A549 (cell line): ENCODE results near the gene MTA3. TPM values are rescaled to one million over a fixed set of nuclear protein-coding genes. Genes with fewer than 3 reads are reported as not detected.

Source experiments
- ATAC-seq, 2 experiments: fragments of 200-7000 bp in 1 of 2; fragments of >200 bp in 1 of 2; cut with Nextera tagmentation in 1 of 2; cut with Tn5 transposase in 1 of 2; 3 replicates each; pipeline versions ENCODE4 v1.8.0 to v1.9.1; 2018 to 2020; ENCODE audit warnings: mild to moderate bottlenecking in 1 of 2, moderate library complexity in 1 of 2
- CTCF ChIA-PET: fragments of 300-600 bp; sonication (Branson Sonifier 250); formaldehyde crosslinking; extraction: SDS; loops from one replicate; lab custom pipeline; 2021; ENCODE audit warnings: antibody characterized with exemption, inconsistent platforms; lab: Yijun Ruan, JAX
- POLR2A ChIA-PET: fragments of 350-600 bp; formaldehyde crosslinking; extraction: SDS; loops from one replicate; lab custom pipeline; 2021; ENCODE audit warnings: antibody characterized with exemption, inconsistent platforms; lab: Yijun Ruan, JAX
- DNase-seq, 2 experiments: peaks; one replicate each; pipeline versions ENCODE4 v3.0.0 to v3.0.0-alpha.2; 2011 to 2016; ENCODE audit warnings: low read depth in 1 of 2, low spot score in 1 of 2
- FAIRE-seq: peaks from 2 replicates; lab custom pipeline; 2011; peaks lifted over from hg19 to GRCh38; lab: Jason Lieb, UNC
- H3K27ac ChIP-seq, 2 experiments: fragments of >200 bp; sonication (Bioruptor Twin); formaldehyde crosslinking; 3 replicates each; pipeline ENCODE4 v1.5.1; 2016 to 2017
- H3K4me1 ChIP-seq: fragments of >200 bp; sonication (Bioruptor Twin); formaldehyde crosslinking; 3 replicates; pipeline ENCODE4 v1.6.1; 2016
- H3K4me2 ChIP-seq: fragments of >200 bp; sonication (Bioruptor Twin); formaldehyde crosslinking; 3 replicates; pipeline ENCODE4 v1.6.1; 2016
- H3K4me3 ChIP-seq: fragments of >200 bp; sonication (Bioruptor Twin); formaldehyde crosslinking; 3 replicates; pipeline ENCODE4 v1.5.1; 2016
- H3K9me3 ChIP-seq: fragments of >200 bp; sonication (Bioruptor Twin); formaldehyde crosslinking; 3 replicates; pipeline ENCODE4 v1.6.1; 2016
- ATOH8 ChIP-seq: fragments of 250-450 bp; sonication (Bioruptor Pico); IDR thresholded peaks from 2 replicates; pipeline ENCODE4 v1.5.0; 2020; ENCODE audit warnings: low read depth, mild to moderate bottlenecking, moderate library complexity
- BHLHE40 ChIP-seq: IDR thresholded peaks from 2 replicates; pipeline ENCODE4 v1.6.1; 2012; ENCODE audit warnings: low read depth, low read length, inconsistent platforms
- CBX8 ChIP-seq: fragments of 200-600 bp; sonication (generic); IDR thresholded peaks from 2 replicates; pipeline ENCODE4 v1.6.1; 2016
- CEBPB ChIP-seq, 2 experiments: fragments of >200 bp in 1 of 2; sonication (Bioruptor Twin) in 1 of 2; formaldehyde crosslinking in 1 of 2; IDR thresholded peaks; 2 replicates each; pipeline ENCODE4 v1.6.1; 2012 to 2016
- CHD2 ChIP-seq: fragments of 150-350 bp; IDR thresholded peaks from 2 replicates; pipeline ENCODE4 v1.6.1; 2014; ENCODE audit warnings: low read length; ENCODE audit not compliant: partially characterized antibody
- ELK1 ChIP-seq: fragments of 150-350 bp; IDR thresholded peaks from 2 replicates; pipeline ENCODE4 v1.6.1; 2014; ENCODE audit warnings: low read depth, mild to moderate bottlenecking, low read length
- ESRRA ChIP-seq: fragments of 150-350 bp; IDR thresholded peaks from 2 replicates; pipeline ENCODE4 v1.6.1; 2014; ENCODE audit warnings: mild to moderate bottlenecking, low read length, borderline replicate concordance
- FOXS1 ChIP-seq: fragments of 250-450 bp; sonication (Bioruptor Pico); IDR thresholded peaks from 2 replicates; pipeline ENCODE4 v1.5.0; 2020; ENCODE audit warnings: mild to moderate bottlenecking, moderate library complexity
- GATA3 ChIP-seq: IDR thresholded peaks from 2 replicates; pipeline ENCODE4 v1.6.1; 2012; ENCODE audit warnings: borderline replicate concordance
- HDAC2 ChIP-seq: fragments of 200-600 bp; sonication (generic); IDR thresholded peaks from 2 replicates; pipeline ENCODE4 v1.6.1; 2016
- HES2 ChIP-seq: fragments of >200 bp; sonication (Bioruptor Twin); formaldehyde crosslinking; IDR thresholded peaks from 2 replicates; pipeline ENCODE4 v1.6.1; 2016
- HEYL ChIP-seq: fragments of 250-450 bp; sonication (Bioruptor Pico); IDR thresholded peaks from 2 replicates; pipeline ENCODE4 v1.8.0; 2021; ENCODE audit warnings: mild to moderate bottlenecking, moderate library complexity
- HMGXB4 ChIP-seq: fragments of 250-450 bp; sonication (Bioruptor Pico); IDR thresholded peaks from 2 replicates; pipeline ENCODE4 v1.5.0; 2021; ENCODE audit warnings: mild to moderate bottlenecking, moderate library complexity, borderline replicate concordance
- HOXB13 ChIP-seq: fragments of 250-450 bp; sonication (Bioruptor Pico); IDR thresholded peaks from 2 replicates; pipeline ENCODE4 v1.5.0; 2020; ENCODE audit warnings: low read depth, mild to moderate bottlenecking, moderate library complexity
- JUN ChIP-seq, 2 experiments: fragments of >200 bp; sonication (Bioruptor Twin); formaldehyde crosslinking; IDR thresholded peaks; 2 replicates in 1 of 2; 3 replicates in 1 of 2; pipeline ENCODE4 v1.6.1; 2016 to 2017
- KDM1A ChIP-seq: fragments of 200-600 bp; sonication (generic); IDR thresholded peaks from 2 replicates; pipeline ENCODE4 v1.6.1; 2016; ENCODE audit warnings: low read depth, mild to moderate bottlenecking
- KDM5A ChIP-seq: fragments of 200-600 bp; sonication (generic); IDR thresholded peaks from 2 replicates; pipeline ENCODE4 v1.6.1; 2016; ENCODE audit warnings: antibody characterized with exemption, mild to moderate bottlenecking
- MAX ChIP-seq: IDR thresholded peaks from 2 replicates; pipeline ENCODE4 v1.6.1; 2012
- MYC ChIP-seq: IDR thresholded peaks from 2 replicates; pipeline ENCODE4 v1.6.1; 2012; ENCODE audit warnings: mild to moderate bottlenecking, inconsistent platforms, low read length, improper control_type of control experiment, borderline replicate concordance
- PBX3 ChIP-seq: IDR thresholded peaks from 2 replicates; pipeline ENCODE4 v1.6.1; 2012
- PHF8 ChIP-seq: fragments of 200-600 bp; sonication (generic); IDR thresholded peaks from 2 replicates; pipeline ENCODE4 v1.6.1; 2016; ENCODE audit warnings: low read depth, mild to moderate bottlenecking, antibody characterized with exemption, moderate library complexity, borderline replicate concordance
- POLR2A ChIP-seq: IDR thresholded peaks from 2 replicates; pipeline ENCODE4 v1.6.1; 2012; ENCODE audit warnings: mild to moderate bottlenecking, low read length
- RAD21 ChIP-seq, 2 experiments: fragments of >200 bp in 1 of 2; sonication (Bioruptor Twin) in 1 of 2; formaldehyde crosslinking in 1 of 2; IDR thresholded peaks in 1 of 2; conservative IDR thresholded peaks in 1 of 2; 2 replicates in 1 of 2; 3 replicates in 1 of 2; pipeline ENCODE4 v1.6.1; 2012 to 2018; ENCODE audit warnings: inconsistent platforms in 1 of 2
- RCOR1 ChIP-seq: fragments of 150-350 bp; IDR thresholded peaks from 2 replicates; pipeline ENCODE4 v1.6.1; 2014; ENCODE audit warnings: antibody characterized with exemption, low read length, low read depth
- RFX5 ChIP-seq: fragments of 450-650 bp; IDR thresholded peaks from 2 replicates; pipeline ENCODE4 v1.7.1; 2014; ENCODE audit warnings: antibody characterized with exemption, mild to moderate bottlenecking, moderate library complexity
- RNF2 ChIP-seq: fragments of 200-600 bp; sonication (generic); IDR thresholded peaks from 2 replicates; pipeline ENCODE4 v1.6.1; 2016; ENCODE audit warnings: low read depth, mild to moderate bottlenecking, antibody characterized with exemption, moderate library complexity, borderline replicate concordance
- SMC3 ChIP-seq: fragments of >200 bp; sonication (Bioruptor Twin); formaldehyde crosslinking; IDR thresholded peaks from 3 replicates; pipeline ENCODE4 v1.6.1; 2018; ENCODE audit warnings: inconsistent platforms
- SREBF2 ChIP-seq: fragments of 450-650 bp; IDR thresholded peaks from 2 replicates; pipeline ENCODE4 v1.6.1; 2014; ENCODE audit warnings: mild to moderate bottlenecking, moderate library complexity
- ZNF302 ChIP-seq: fragments of 250-450 bp; sonication (Bioruptor Pico); IDR thresholded peaks from 2 replicates; pipeline ENCODE4 v1.9.0; 2021; ENCODE audit warnings: inconsistent platforms, mild to moderate bottlenecking, moderate library complexity
- ZSCAN20 ChIP-seq: fragments of 250-450 bp; sonication (Bioruptor Pico); IDR thresholded peaks from 2 replicates; pipeline ENCODE4 v1.8.0; 2022; ENCODE audit warnings: mild to moderate bottlenecking, moderate library complexity
- WGBS: methylation state at CpG from one replicate; pipeline ENCODE4 v1.1.6; 2017; ENCODE audit errors: missing lambda C conversion rate; 5-methylcytosine and 5-hydroxymethylcytosine counted together
- polyA plus RNA-seq, 4 experiments: library from polyadenylated mRNA; depleted of rRNA in 3 of 4; stranded (reverse); fragments of >200 nt; fragmentation: RNase III in 1 of 4; extraction: RNeasy Plus Mini Kit Qiagen cat#74134 plus additional on column Dnase treatment in 1 of 4; gene quantifications; 2 replicates in 3 of 4; 3 replicates in 1 of 4; pipeline ENCODE4 v1.2.3, GENCODE V29; 2011 to 2017

MTA3 gene
- polyA plus RNA-seq, 2 of the 4 experiments (the other 2 are of a cell fraction), result 49.3 to 74.1 TPM

- no peak for DNase-seq
- H3K9me3 ChIP-seq, result peaks cover 9% of the 10 kb centered on the region; the same call in 2 of the 3 replicates
- no peak for FAIRE-seq
- H3K4me1 ChIP-seq, result no peaks in the 10 kb centered on the region
- no peak overlapping the region for H3K27ac ChIP-seq
- CTCF ChIA-PET, result no interaction called here
- POLR2A ChIA-PET, result no interaction called here
- 91% methylated on average over 2 of the region's 2 CpGs for WGBS
- ATAC-seq, result no peak
- H3K4me3 ChIP-seq, result no peak overlapping the region
- no peak overlapping the region for H3K4me2 ChIP-seq
- TF ChIP-seq PBX3 (no peak), ZNF302 (CRISPR knock-in tag) (no peak), RAD21 (conservative IDR thresholded peaks at IDR 0.05 in 1 of 2, IDR thresholded peaks at IDR 0.05 in 1 of 2) (no peak), HEYL (CRISPR knock-in tag) (no peak), BHLHE40 (no peak), CHD2 (no peak), MAX (no peak), SMC3 (no peak), RCOR1 (no peak), PHF8 (no peak), JUN (IDR thresholded peaks at IDR 0.05) (no peak), CEBPB (IDR thresholded peaks at IDR 0.05) (no peak), RFX5 (no peak), POLR2A (no peak), KDM5A (no peak), GATA3 (no peak)
Observed at GRCh38 chr2:42724886-42725285, 156.5 kb downstream of the MTA3 start.

GRCh38 chr2:42725657-42726056, 157.2 kb downstream of the MTA3 start:
- ChIA-PET POLR2A (no interaction called here), CTCF (no interaction called here)
- Histone ChIP-seq H3K4me3 (no peak overlapping the region), H3K4me2 (no peak overlapping the region), H3K9me3 (peaks cover 14% of the 10 kb centered on the region; the same call in 2 of the 3 replicates), H3K4me1 (no peaks in the 10 kb centered on the region), H3K27ac (no peak overlapping the region)
- ATAC-seq (peak; percentile 30 to 35; a peak in 3 of 6 replicates), DNase-seq (no peak), FAIRE-seq (no peak)
- no peak for TF ChIP-seq ATOH8 (CRISPR knock-in tag)
- 80% methylated on average over 4 of the region's 4 CpGs for WGBS

GRCh38 chr2:42726680-42727079, 158.2 kb downstream of the MTA3 start:
- Histone ChIP-seq H3K27ac (no peak overlapping the region), H3K9me3 (peaks cover 14% of the 10 kb centered on the region; the same call in 2 of the 3 replicates), H3K4me1 (no peaks in the 10 kb centered on the region), H3K4me3 (no peak overlapping the region), H3K4me2 (no peak overlapping the region)
- POLR2A ChIA-PET, result no interaction called here
- no peak for TF ChIP-seq HES2
- TF ChIP-seq CHD2, result no peak
- no peak for TF ChIP-seq KDM1A
- TF ChIP-seq ESRRA, result no peak
- TF ChIP-seq SREBF2, result no peak
- no peak for TF ChIP-seq ELK1
- TF ChIP-seq RCOR1, result no peak
- no peak for TF ChIP-seq FOXS1 (CRISPR knock-in tag)
- no peak for TF ChIP-seq CBX8
- TF ChIP-seq HOXB13 (CRISPR knock-in tag), result no peak
- TF ChIP-seq CEBPB (IDR thresholded peaks at IDR 0.05), result no peak
- TF ChIP-seq HDAC2, result no peak
- TF ChIP-seq PHF8, result no peak
- no peak for TF ChIP-seq ZSCAN20
- TF ChIP-seq MYC, result no peak
- no peak for TF ChIP-seq HMGXB4 (CRISPR knock-in tag)
- TF ChIP-seq RNF2, result no peak
- TF ChIP-seq RFX5, result no peak
- CTCF ChIA-PET, result no interaction called here
- no peak for FAIRE-seq
- DNase-seq, result no peak
- WGBS, result 57% methylated on average over 2 of the region's 2 CpGs
- ATAC-seq, result no peak
